ENCODE measurements around the gene GALNTL6. TPM values are rescaled to one million over a fixed set of nuclear protein-coding genes. Genes with fewer than 3 reads are reported as not detected.

Gene GALNTL6
- total RNA-seq, 4 donors from 2014 or later: 0.30 to 1.3 (median 0.60) TPM

GRCh38 chr4:172256820-172257219 is 443.6 kb downstream of the GALNTL6 start:
- WGBS, 2 donors: 54 to 68% methylated on average over 1 of the region's 1 CpG
- TF ChIP-seq POLR2A (IDR thresholded peaks at IDR 0.05): no peak
- no peak for TF ChIP-seq CTCF (IDR thresholded peaks at IDR 0.05)
- intact Hi-C loops (cut with DNase I; ENCODE audit: low total_unique reads): no loop called here
- H3K4me3 ChIP-seq (ENCODE audit: low read depth, poor library complexity, severe bottlenecking): no peak overlapping the region
- no peak for DNase-seq (ENCODE audit: low spot score in 2 of 2)

GRCh38 chr4:172270397-172270796 is 457.2 kb downstream of the GALNTL6 start:
- DNase-seq (ENCODE audit: low spot score in 2 of 2): no peak
- 45 to 49% methylated on average over 2 of the region's 2 CpGs for WGBS, 2 donors
- no peak for TF ChIP-seq POLR2A (IDR thresholded peaks at IDR 0.05)
- no peak for TF ChIP-seq CTCF (IDR thresholded peaks at IDR 0.05)
- no peak overlapping the region for H3K4me3 ChIP-seq (ENCODE audit: low read depth, poor library complexity, severe bottlenecking)
- intact Hi-C loops (cut with DNase I; ENCODE audit: low total_unique reads): no loop called here

- intact Hi-C loops (cut with DNase I; ENCODE audit: low total_unique reads): no loop called here
- TF ChIP-seq CTCF (IDR thresholded peaks at IDR 0.05) (no peak), POLR2A (IDR thresholded peaks at IDR 0.05) (no peak)
- DNase-seq (ENCODE audit: low spot score in 2 of 2): no peak
- H3K4me3 ChIP-seq (ENCODE audit: low read depth, poor library complexity, severe bottlenecking): no peak overlapping the region
These were observed 473.9 kb downstream of the GALNTL6 start for GRCh38 chr4:172287117-172287516.

GRCh38 chr4:172305698-172306097 is 492.5 kb downstream of the GALNTL6 start:
- WGBS, 2 donors: 83 to 89% methylated on average over 1 of the region's 1 CpG
- TF ChIP-seq CTCF (IDR thresholded peaks at IDR 0.05) (no peak), POLR2A (IDR thresholded peaks at IDR 0.05) (no peak)
- intact Hi-C loops (cut with DNase I; ENCODE audit: low total_unique reads): no loop called here
- DNase-seq (ENCODE audit: low spot score in 2 of 2): no peak
- no peak overlapping the region for H3K4me3 ChIP-seq (ENCODE audit: low read depth, poor library complexity, severe bottlenecking)

- TF ChIP-seq CTCF (IDR thresholded peaks at IDR 0.05) (no peak), POLR2A (IDR thresholded peaks at IDR 0.05) (no peak)
- intact Hi-C loops (cut with DNase I; ENCODE audit: low total_unique reads): no loop called here
- 88 to 94% methylated on average over 2 of the region's 2 CpGs for WGBS, 2 donors
- no peak overlapping the region for H3K4me3 ChIP-seq (ENCODE audit: low read depth, poor library complexity, severe bottlenecking)
- DNase-seq (ENCODE audit: low spot score in 2 of 2): no peak
These were observed 494.9 kb downstream of the GALNTL6 start for GRCh38 chr4:172308078-172308477.

- H3K4me3 ChIP-seq (ENCODE audit: low read depth, poor library complexity, severe bottlenecking): no peak overlapping the region
- TF ChIP-seq POLR2A (IDR thresholded peaks at IDR 0.05) (no peak), CTCF (IDR thresholded peaks at IDR 0.05) (no peak)
- DNase-seq (ENCODE audit: low spot score in 2 of 2): no peak
- intact Hi-C loops (cut with DNase I; ENCODE audit: low total_unique reads): no loop called here
- 79 to 90% methylated on average over 3 of the region's 3 CpGs for WGBS, 2 donors
These were observed 498.5 kb downstream of the GALNTL6 start for GRCh38 chr4:172311682-172312081.

Measured in lower leg skin (tissue), 4 donors.